Astrocyte (in vitro differentiated cells and primary cell): ENCODE results near the gene QPCT.

ENCODE experiments used
- CTCF ChIP-seq: IDR thresholded peaks from 2 replicates; pipeline ENCODE4 v1.5.1; 2011; ENCODE audit warnings: low read depth, mild to moderate bottlenecking, inconsistent platforms, low read length, moderate library complexity; ENCODE audit not compliant: insufficient read depth
- EZH2 ChIP-seq: IDR thresholded peaks from 2 replicates; pipeline ENCODE4 v1.6.1; 2012; ENCODE audit warnings: mild to moderate bottlenecking, low read length, inconsistent platforms; ENCODE audit not compliant: insufficient read depth

GRCh38 chr2:37332560-37332959 is 11.9 kb upstream of the QPCT start:
- TF ChIP-seq CTCF (no peak), EZH2 (no peak)
